ENCODE data around the gene CACNG3. TPM values are rescaled to one million over a fixed set of nuclear protein-coding genes. Genes with fewer than 3 reads are reported as not detected.

Gene CACNG3
- total RNA-seq, 1 donor from 2014 or later = not detected

- DNase-seq (ENCODE audit: low spot score in 2 of 2, unreplicated experiment in 2 of 2) = no peak
- Mint-ChIP-seq H3K4me3 (no peak overlapping the region), H3K36me3 (no peaks in the 10 kb centered on the region), H3K27me3 (ENCODE audit: low read depth) (peaks cover 21% of the 10 kb centered on the region), H3K4me1 (no peaks in the 10 kb centered on the region), H3K9me3 (peaks cover 4% of the 10 kb centered on the region), H3K27ac (no peak overlapping the region)
- no peak for TF ChIP-seq CTCF (IDR thresholded peaks at IDR 0.05; ENCODE audit: unreplicated experiment)
Measured at GRCh38 chr16:24367186-24367710, 111.1 kb downstream of the CACNG3 start.

GRCh38 chr16:24372824-24373223 is 116.7 kb downstream of the CACNG3 start:
- H3K27ac Mint-ChIP-seq = no peak overlapping the region
- no peak for DNase-seq (ENCODE audit: low spot score in 2 of 2, unreplicated experiment in 2 of 2)
- peaks cover 11% of the 10 kb centered on the region for H3K9me3 Mint-ChIP-seq
- H3K4me3 Mint-ChIP-seq = no peak overlapping the region
- H3K27me3 Mint-ChIP-seq (ENCODE audit: low read depth) = peaks cover 2% of the 10 kb centered on the region
- no peaks in the 10 kb centered on the region for H3K36me3 Mint-ChIP-seq
- no peaks in the 10 kb centered on the region for H3K4me1 Mint-ChIP-seq
- no peak for TF ChIP-seq CTCF (IDR thresholded peaks at IDR 0.05; ENCODE audit: unreplicated experiment)

GRCh38 chr16:24378999-24379398 is 122.9 kb downstream of the CACNG3 start:
- Mint-ChIP-seq H3K9me3 (peaks cover 44% of the 10 kb centered on the region), H3K27ac (no peak overlapping the region), H3K4me1 (no peaks in the 10 kb centered on the region), H3K4me3 (no peak overlapping the region), H3K36me3 (peaks cover 7% of the 10 kb centered on the region), H3K27me3 (ENCODE audit: low read depth) (no peaks in the 10 kb centered on the region)
- DNase-seq (ENCODE audit: low spot score in 2 of 2, unreplicated experiment in 2 of 2) = no peak
- no peak for TF ChIP-seq CTCF (IDR thresholded peaks at IDR 0.05; ENCODE audit: unreplicated experiment)

- no peaks in the 10 kb centered on the region for H3K27me3 Mint-ChIP-seq (ENCODE audit: low read depth)
- no peak overlapping the region for H3K27ac Mint-ChIP-seq
- no peaks in the 10 kb centered on the region for H3K4me1 Mint-ChIP-seq
- H3K4me3 Mint-ChIP-seq = no peak overlapping the region
- TF ChIP-seq CTCF (IDR thresholded peaks at IDR 0.05; ENCODE audit: unreplicated experiment) = no peak
- H3K36me3 Mint-ChIP-seq = peaks cover 7% of the 10 kb centered on the region
- peaks cover 44% of the 10 kb centered on the region for H3K9me3 Mint-ChIP-seq
- DNase-seq (ENCODE audit: low spot score in 2 of 2, unreplicated experiment in 2 of 2) = no peak
Measured at GRCh38 chr16:24381470-24382118, 125.5 kb downstream of the CACNG3 start.

- DNase-seq (ENCODE audit: low spot score in 2 of 2, unreplicated experiment in 2 of 2) = no peak
- H3K36me3 Mint-ChIP-seq = peaks cover 7% of the 10 kb centered on the region
- H3K27ac Mint-ChIP-seq = no peak overlapping the region
- no peaks in the 10 kb centered on the region for H3K27me3 Mint-ChIP-seq (ENCODE audit: low read depth)
- TF ChIP-seq CTCF (IDR thresholded peaks at IDR 0.05; ENCODE audit: unreplicated experiment) = no peak
- peaks cover 37% of the 10 kb centered on the region for H3K9me3 Mint-ChIP-seq
- H3K4me1 Mint-ChIP-seq = no peaks in the 10 kb centered on the region
- H3K4me3 Mint-ChIP-seq = no peak overlapping the region
Measured at GRCh38 chr16:24382762-24383407, 126.8 kb downstream of the CACNG3 start.
